Tibial artery (tissue), 4 donors: ENCODE results near the gene CSAD.
A peak's percentile ranks its signal among the peaks of the same experiment; 100 is the strongest.

Source experiments
- DNase-seq, 2 donors: peaks; one replicate each; pipeline ENCODE4 v3.0.0-alpha.2; 2019
- H3K27ac ChIP-seq, 2 donors: fragments of 200-600 bp; sonication (generic) in 1 of 2; 1 replicate in 1 of 2; 2 replicates in 1 of 2; pipeline ENCODE4 v1.5.1; 2018 to 2019; ENCODE audit warnings: mild to moderate bottlenecking in 1 of 2
- H3K27me3 ChIP-seq, 2 donors: fragments of 200-600 bp; sonication (generic) in 1 of 2; one replicate each; pipeline versions ENCODE4 v1.5.1 to v1.6.0; 2016 to 2019
- H3K36me3 ChIP-seq, 3 donors: fragments of 200-600 bp; sonication (generic) in 2 of 3; one replicate each; pipeline ENCODE4 v1.5.1; 2016 to 2019; ENCODE audit warnings: mild to moderate bottlenecking in 2 of 3
- H3K4me1 ChIP-seq, 4 donors: fragments of 200-600 bp; sonication (generic) in 2 of 4; 1 replicate in 3 of 4; 2 replicates in 1 of 4; pipeline ENCODE4 v1.5.1; 2016 to 2019
- H3K4me3 ChIP-seq, 2 donors: fragments of 200-600 bp; sonication (generic) in 1 of 2; 1 replicate in 1 of 2; 2 replicates in 1 of 2; pipeline ENCODE4 v1.5.1; 2018 to 2019; ENCODE audit warnings: mild to moderate bottlenecking in 2 of 2
- H3K9me3 ChIP-seq, 3 donors: fragments of 200-600 bp; sonication (generic) in 1 of 3; one replicate each; pipeline ENCODE4 v1.5.1; 2016 to 2019
- intact Hi-C: fragments of 100-400 bp; cut with DNase I; formaldehyde crosslinking; loops from one replicate; pipeline ENCODE4 v1.15.0; 2023; ENCODE audit warnings: low total_unique reads
- TF ChIP-seq, protein P1 (sequence below), 2 experiments: fragments of 200-600 bp in 1 of 2; fragments of 450-650 bp in 1 of 2; IDR thresholded peaks; one replicate each; pipeline ENCODE4 v1.5.1; 2017 to 2019; ENCODE audit warnings: antibody characterized with exemption in 2 of 2, mild to moderate bottlenecking in 1 of 2, moderate library complexity in 1 of 2

CSAD gene

DNA sequence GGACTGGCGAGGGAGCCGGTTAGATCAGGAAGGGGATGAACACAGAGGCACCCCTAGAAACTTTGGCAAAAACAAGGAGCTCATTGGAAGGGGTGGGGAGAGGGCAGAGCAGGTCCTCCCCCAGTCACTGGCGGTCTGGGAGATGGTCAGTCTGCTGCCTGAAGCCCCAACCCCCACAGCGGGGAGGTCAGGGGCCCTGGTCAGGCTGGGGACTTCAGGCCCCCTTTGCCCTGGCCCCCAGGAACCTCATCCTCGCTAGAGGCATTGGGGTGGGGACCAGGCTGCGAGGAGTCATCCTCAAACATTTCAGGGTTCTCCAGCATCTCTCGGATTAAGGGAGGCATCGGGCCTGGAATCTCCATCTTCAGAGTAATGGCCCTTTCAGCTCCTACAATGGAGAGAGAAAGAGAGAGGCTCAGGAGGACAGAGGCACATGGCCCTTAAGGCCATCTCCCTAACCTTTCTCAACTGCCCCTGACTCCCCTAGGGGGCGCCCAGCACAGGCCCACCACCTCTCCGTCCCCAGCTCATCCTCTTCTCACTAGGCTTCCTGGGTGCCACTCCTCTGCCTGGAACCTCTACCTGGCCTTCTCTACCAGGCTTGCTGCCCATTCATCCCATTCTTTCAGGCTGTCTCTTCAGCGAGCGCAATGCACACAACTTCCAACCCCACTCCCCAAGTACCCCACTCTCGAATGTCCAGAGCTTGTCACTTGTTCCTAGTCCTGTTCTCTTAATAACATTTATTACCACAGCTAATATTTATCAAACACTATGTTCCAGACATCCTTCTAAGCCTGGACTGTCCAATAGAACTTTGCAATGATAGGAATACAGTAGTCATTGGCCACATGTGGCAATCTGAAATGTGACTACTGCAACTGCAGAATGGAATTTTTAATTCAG, 31.0 kb upstream of the CSAD start:
- TF ChIP-seq, protein P1, sequence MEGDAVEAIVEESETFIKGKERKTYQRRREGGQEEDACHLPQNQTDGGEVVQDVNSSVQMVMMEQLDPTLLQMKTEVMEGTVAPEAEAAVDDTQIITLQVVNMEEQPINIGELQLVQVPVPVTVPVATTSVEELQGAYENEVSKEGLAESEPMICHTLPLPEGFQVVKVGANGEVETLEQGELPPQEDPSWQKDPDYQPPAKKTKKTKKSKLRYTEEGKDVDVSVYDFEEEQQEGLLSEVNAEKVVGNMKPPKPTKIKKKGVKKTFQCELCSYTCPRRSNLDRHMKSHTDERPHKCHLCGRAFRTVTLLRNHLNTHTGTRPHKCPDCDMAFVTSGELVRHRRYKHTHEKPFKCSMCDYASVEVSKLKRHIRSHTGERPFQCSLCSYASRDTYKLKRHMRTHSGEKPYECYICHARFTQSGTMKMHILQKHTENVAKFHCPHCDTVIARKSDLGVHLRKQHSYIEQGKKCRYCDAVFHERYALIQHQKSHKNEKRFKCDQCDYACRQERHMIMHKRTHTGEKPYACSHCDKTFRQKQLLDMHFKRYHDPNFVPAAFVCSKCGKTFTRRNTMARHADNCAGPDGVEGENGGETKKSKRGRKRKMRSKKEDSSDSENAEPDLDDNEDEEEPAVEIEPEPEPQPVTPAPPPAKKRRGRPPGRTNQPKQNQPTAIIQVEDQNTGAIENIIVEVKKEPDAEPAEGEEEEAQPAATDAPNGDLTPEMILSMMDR (IDR thresholded peaks at IDR 0.05): no peak
- no peaks in the 10 kb centered on the region for H3K27me3 ChIP-seq
- H3K9me3 ChIP-seq: no peaks in the 10 kb centered on the region
- H3K27ac ChIP-seq: no peak overlapping the region
- intact Hi-C loops: loop anchor here (2.0 kb wide), 1 partner anchor 77 kb away; no protein-coding TSS in a partner anchor
- DNase-seq: no peak
- peaks cover 48 to 72% (median 55%) of the 10 kb centered on the region in 3 donors for H3K36me3 ChIP-seq
- no peak overlapping the region for H3K4me3 ChIP-seq
- H3K4me1 ChIP-seq: peaks cover 0 to 32% (median 21%) of the 10 kb centered on the region in 4 donors

DNA sequence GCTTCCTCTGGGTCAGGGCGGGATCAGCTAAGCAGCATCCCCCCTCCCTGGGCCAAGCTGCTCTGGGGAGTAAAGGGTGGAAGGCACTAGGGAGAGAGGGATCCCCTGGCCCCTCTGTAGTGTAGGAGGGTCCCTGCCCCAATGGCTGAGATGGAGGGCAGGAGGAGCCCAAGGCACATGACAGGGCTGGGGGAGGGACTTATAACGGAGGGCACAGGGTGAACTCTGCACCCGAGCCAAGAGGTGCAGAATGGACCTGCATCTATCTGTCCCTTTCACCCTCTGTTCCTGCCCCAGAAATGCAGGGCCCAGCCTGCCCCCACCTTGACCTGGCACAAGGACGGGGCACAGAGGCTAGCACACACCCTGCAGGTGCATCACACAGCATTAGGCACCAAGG, 30.1 kb upstream of the CSAD start:
- Histone ChIP-seq H3K27ac (no peak overlapping the region), H3K4me1 (peaks cover 0 to 26% (median 16%) of the 10 kb centered on the region in 4 donors), H3K36me3 (peaks cover 48 to 65% (median 55%) of the 10 kb centered on the region in 3 donors), H3K27me3 (no peaks in the 10 kb centered on the region), H3K4me3 (no peak overlapping the region), H3K9me3 (no peaks in the 10 kb centered on the region)
- intact Hi-C loops: no loop called here
- TF ChIP-seq, protein P1 (IDR thresholded peaks at IDR 0.05): no peak
- no peak for DNase-seq

DNA sequence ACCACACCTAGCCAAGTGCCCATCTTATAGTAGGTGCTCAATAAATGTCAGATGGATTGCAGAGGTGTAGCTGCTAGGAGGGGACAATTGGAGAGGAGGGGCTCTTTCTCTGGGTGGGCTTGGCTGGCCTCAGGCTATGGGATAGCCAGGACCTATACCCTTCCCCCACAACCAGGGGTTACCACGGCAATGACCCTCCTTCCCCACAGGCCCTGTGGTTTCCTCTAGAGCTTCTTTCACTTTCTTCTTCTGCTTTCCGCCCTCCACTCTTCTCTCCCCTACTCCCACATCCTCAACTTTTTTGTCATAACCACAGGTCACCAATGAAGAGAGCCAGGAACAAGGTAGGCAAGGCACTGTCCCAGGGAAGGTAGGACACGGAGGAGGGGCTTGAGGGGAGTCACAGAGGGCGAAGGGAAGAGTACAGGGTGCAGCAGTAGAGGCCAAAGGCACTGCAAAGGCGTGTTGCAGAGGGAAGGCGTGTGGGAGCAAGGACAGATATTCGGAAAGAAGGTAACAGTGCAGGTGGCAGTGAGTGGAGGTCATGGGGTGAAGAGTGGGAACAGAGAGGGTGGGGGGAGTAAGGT, 28.2 kb upstream of the CSAD start:
- Histone ChIP-seq H3K36me3 (peaks cover 36 to 46% (median 43%) of the 10 kb centered on the region in 3 donors), H3K27me3 (no peaks in the 10 kb centered on the region), H3K4me1 (peaks cover 0 to 13% (median 4%) of the 10 kb centered on the region in 4 donors), H3K9me3 (no peaks in the 10 kb centered on the region), H3K27ac (peak overlapping the region in 1 of 2 donors; percentile 21), H3K4me3 (no peak overlapping the region)
- intact Hi-C loops: no loop called here
- TF ChIP-seq, protein P1 (IDR thresholded peaks at IDR 0.05): no peak
- no peak for DNase-seq

DNA sequence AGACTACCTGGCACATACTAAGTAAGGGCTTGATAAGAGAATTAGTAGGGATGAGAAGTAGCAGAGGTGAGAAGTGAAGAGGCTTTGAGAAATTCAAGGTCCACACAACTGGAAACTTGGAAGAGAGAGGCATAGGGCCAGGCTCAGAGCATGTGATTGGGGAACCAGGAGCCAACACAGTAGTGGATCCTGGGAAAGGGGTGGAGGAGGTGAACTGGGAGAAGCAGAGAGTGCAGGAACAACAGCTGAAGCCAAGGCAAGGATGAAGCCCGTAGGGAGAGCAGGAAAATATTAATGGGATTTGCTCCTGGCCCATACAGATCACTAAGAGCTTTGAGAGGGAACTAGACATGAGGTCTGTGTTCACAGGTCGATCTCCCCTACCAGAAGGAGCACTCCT, 27.7 kb upstream of the CSAD start:
- H3K27me3 ChIP-seq: no peaks in the 10 kb centered on the region
- intact Hi-C loops: no loop called here
- H3K36me3 ChIP-seq: peaks cover 31 to 41% (median 37%) of the 10 kb centered on the region in 3 donors
- DNase-seq: peak in 1 of 2 donors; percentile 62
- H3K4me1 ChIP-seq: peaks cover 0 to 13% (median 4%) of the 10 kb centered on the region in 4 donors
- TF ChIP-seq, protein P1 (IDR thresholded peaks at IDR 0.05): no peak
- no peaks in the 10 kb centered on the region for H3K9me3 ChIP-seq
- no peak overlapping the region for H3K4me3 ChIP-seq
- H3K27ac ChIP-seq: peak overlapping the region in 1 of 2 donors; percentile 21

DNA sequence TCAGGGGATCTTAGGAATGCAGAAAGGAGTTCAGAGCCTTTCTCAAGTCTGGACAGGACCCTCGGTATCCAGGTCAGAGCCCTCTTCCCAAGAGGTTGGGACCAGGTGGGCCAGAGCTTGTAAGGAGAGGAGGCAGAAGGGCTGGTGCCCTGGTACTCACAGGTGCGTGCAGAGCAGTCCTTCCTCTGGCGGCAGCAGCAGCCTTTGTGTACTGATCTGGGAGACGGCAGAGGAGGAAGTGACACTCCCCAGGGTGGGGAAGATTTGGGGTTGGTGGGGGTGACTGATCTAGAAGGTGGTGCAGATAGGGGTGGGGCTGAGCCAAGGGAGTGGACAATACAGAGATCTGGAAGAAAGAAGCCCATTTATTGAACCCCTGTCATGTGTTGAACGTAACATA, 26.3 kb upstream of the CSAD start, which contains the start of gene ITGB7:
ITGB7 (minus strand) TSS at position 210 of the 400 bp plus-strand sequence. CDS start 6,808 bp downstream, outside the sequence.
- H3K36me3 ChIP-seq: peaks cover 17 to 27% (median 23%) of the 10 kb centered on the region in 3 donors
- H3K27me3 ChIP-seq: no peaks in the 10 kb centered on the region
- H3K4me1 ChIP-seq: peaks cover 0 to 13% (median 4%) of the 10 kb centered on the region in 4 donors
- H3K4me3 ChIP-seq: no peak within 1 kb of the TSS
- H3K27ac ChIP-seq: peak within 1 kb of the TSS in 1 of 2 donors; percentile 21
- no peaks in the 10 kb centered on the region for H3K9me3 ChIP-seq
- intact Hi-C loops: no loop called here
- TF ChIP-seq, protein P1 (IDR thresholded peaks at IDR 0.05): no peak
- DNase-seq: peak in 1 of 2 donors; percentile 63
